Measurements from ENCODE around the gene C17orf50. TPM values are rescaled to one million over a fixed set of nuclear protein-coding genes. Genes with fewer than 3 reads are reported as not detected.

The C17orf50 gene
- total RNA-seq, result not detected
- long read RNA-seq, result 0 reads

DNA sequence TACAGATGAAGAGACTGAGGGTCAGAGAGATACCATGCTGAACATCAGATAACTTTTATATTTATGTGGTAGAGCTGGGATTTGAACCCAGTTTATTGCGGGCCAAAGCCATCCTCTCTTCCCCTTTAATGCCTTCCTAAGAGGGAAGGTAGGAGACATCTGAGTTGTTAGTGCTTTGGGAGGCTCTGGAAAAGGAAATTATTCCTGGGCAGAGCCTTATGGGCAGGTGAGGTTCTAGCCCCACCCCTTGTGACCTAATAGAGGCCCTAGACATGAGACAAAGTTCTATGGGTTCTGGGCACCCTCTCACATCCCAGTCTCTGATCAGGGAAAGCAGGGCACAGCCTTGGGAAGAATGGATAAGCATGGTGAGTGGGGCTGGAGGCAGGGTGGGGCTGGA lies at the start of gene C17orf50:
Gene C17orf50 (plus strand): TSS at position 301 of the 400 bp plus-strand sequence. CDS start 55 bp downstream, at position 356.
- no peak within 1 kb of the TSS for H3K27ac ChIP-seq
- H3K36me3 ChIP-seq, result no peaks in the 10 kb centered on the region
- H3K4me1 ChIP-seq, result peaks cover 0 to 6% (median 0%) of the 10 kb centered on the region in 4 donors
- intact Hi-C loops (cut with DNase I), result no loop called here
- ATAC-seq (no peak), DNase-seq (no peak)
- H3K4me3 ChIP-seq, result no peak within 1 kb of the TSS
- no CpG with 5 or more reads among the region's 1 CpG for WGBS (ENCODE audit: insufficient coverage, low coverage, low lambda C conversion rate, missing lambda C conversion rate)
- TF ChIP-seq POLR2A (IDR thresholded peaks at IDR 0.05), result no peak
- no peak for TF ChIP-seq CTCF (IDR thresholded peaks at IDR 0.05)
- H3K9me3 ChIP-seq, result no peaks in the 10 kb centered on the region
- H3K27me3 ChIP-seq, result no peaks in the 10 kb centered on the region

DNA sequence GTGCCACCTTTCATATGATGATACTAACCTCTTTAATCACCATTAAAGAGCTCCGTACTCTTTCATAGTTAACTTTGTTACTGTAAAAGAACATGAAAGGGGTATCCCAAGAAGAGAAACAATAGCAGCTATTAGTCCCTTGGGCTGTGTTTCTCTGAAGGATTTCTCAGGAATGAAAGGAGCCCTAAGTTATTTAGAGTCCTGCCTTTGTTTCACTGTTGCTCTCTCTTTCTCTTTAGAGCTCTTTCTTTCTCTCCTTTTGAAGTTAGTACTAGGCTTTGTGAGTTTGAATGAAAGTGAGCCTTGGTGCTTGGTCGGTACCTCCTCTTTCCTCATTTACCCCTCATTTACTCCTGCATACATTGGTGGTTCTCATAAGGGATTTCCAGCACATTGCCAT lies 49.7 kb upstream of the C17orf50 start:
- intact Hi-C loops (cut with DNase I), result no loop called here
- 100% methylated on average over 2 of the region's 2 CpGs for WGBS (ENCODE audit: insufficient coverage, low coverage, low lambda C conversion rate, missing lambda C conversion rate)
- no peak for DNase-seq
- peaks cover 0 to 51% (median 12%) of the 10 kb centered on the region in 4 donors for H3K4me1 ChIP-seq
- no peak for TF ChIP-seq POLR2A (IDR thresholded peaks at IDR 0.05)
- no peak for TF ChIP-seq CTCF (IDR thresholded peaks at IDR 0.05)
- no peaks in the 10 kb centered on the region for H3K36me3 ChIP-seq
- no peak for ATAC-seq
- H3K4me3 ChIP-seq, result no peak overlapping the region
- no peaks in the 10 kb centered on the region for H3K9me3 ChIP-seq
- H3K27ac ChIP-seq, result no peak overlapping the region
- H3K27me3 ChIP-seq, result no peaks in the 10 kb centered on the region

- H3K27ac ChIP-seq, result peak overlapping the region in 2 of 3 donors; percentile 62 to 66
- no peaks in the 10 kb centered on the region for H3K27me3 ChIP-seq
- no peak for TF ChIP-seq CTCF (IDR thresholded peaks at IDR 0.05)
- no peak for TF ChIP-seq POLR2A (IDR thresholded peaks at IDR 0.05)
- DNase-seq (peak; percentile 70 to 93 (median 80)), ATAC-seq (peak; percentile 66 to 79 (median 73))
- 5% methylated on average over 4 of the region's 7 CpGs for WGBS (ENCODE audit: insufficient coverage, low coverage, low lambda C conversion rate, missing lambda C conversion rate)
- intact Hi-C loops (cut with DNase I), result no loop called here
- H3K9me3 ChIP-seq, result no peaks in the 10 kb centered on the region
- H3K4me3 ChIP-seq, result no peak overlapping the region
- H3K4me1 ChIP-seq, result peaks cover 0 to 70% (median 16%) of the 10 kb centered on the region in 4 donors
- no peaks in the 10 kb centered on the region for H3K36me3 ChIP-seq
Observed at GRCh38 chr17:35713069-35713728, 47.5 kb upstream of the C17orf50 start.

DNA sequence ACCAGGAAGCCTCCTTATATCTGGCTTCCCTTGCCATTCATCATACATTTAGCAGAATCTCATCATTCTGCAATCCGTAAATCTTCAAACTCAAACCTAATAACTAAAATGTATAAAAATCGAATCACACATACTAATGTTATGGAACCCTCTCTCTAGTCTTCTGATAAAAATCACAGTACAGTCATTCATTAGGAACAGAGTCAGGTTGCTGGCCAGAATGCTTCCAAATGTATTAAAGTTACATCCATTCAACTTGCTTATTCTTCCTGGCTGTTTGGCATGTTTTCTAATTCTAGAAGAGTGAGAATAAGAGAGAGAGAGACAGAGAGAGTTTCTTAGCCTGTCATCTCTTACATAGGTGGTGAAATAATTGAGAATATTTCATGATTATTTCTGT lies 45.7 kb upstream of the C17orf50 start:
- intact Hi-C loops (cut with DNase I), result no loop called here
- TF ChIP-seq POLR2A (IDR thresholded peaks at IDR 0.05), result no peak

GRCh38 chr17:35715416-35715815 lies 45.3 kb upstream of the C17orf50 start:
- Histone ChIP-seq H3K36me3 (no peaks in the 10 kb centered on the region), H3K4me3 (no peak overlapping the region), H3K4me1 (peaks cover 0 to 58% (median 14%) of the 10 kb centered on the region in 4 donors), H3K27me3 (no peaks in the 10 kb centered on the region), H3K9me3 (no peaks in the 10 kb centered on the region), H3K27ac (no peak overlapping the region)
- no peak for TF ChIP-seq POLR2A (IDR thresholded peaks at IDR 0.05)
- TF ChIP-seq CTCF (IDR thresholded peaks at IDR 0.05), result no peak
- intact Hi-C loops (cut with DNase I), result no loop called here
- no peak for DNase-seq
- ATAC-seq, result no peak

More for the DNA sequence above, 45.7 kb upstream of the C17orf50 start:
- H3K4me1 ChIP-seq, result peaks cover 0 to 63% (median 14%) of the 10 kb centered on the region in 4 donors
- ATAC-seq (no peak), DNase-seq (no peak)
- H3K4me3 ChIP-seq, result no peak overlapping the region
- H3K27ac ChIP-seq, result no peak overlapping the region
- no peaks in the 10 kb centered on the region for H3K9me3 ChIP-seq
- H3K36me3 ChIP-seq, result no peaks in the 10 kb centered on the region
- WGBS (ENCODE audit: insufficient coverage, low coverage, low lambda C conversion rate, missing lambda C conversion rate), result 86% methylated on average over 2 of the region's 2 CpGs
- H3K27me3 ChIP-seq, result no peaks in the 10 kb centered on the region
